GM23338 (cell line): ENCODE results near the gene HRH3.

ENCODE experiments used
- CREB1 ChIP-seq: fragments of 250-450 bp; sonication (Bioruptor Pico); IDR thresholded peaks from 2 replicates; pipeline ENCODE4 v1.5.0; 2020; ENCODE audit warnings: low read depth, mild to moderate bottlenecking, moderate library complexity
- EZH2 ChIP-seq: fragments of 200-600 bp; sonication (generic); IDR thresholded peaks from one replicate; pipeline ENCODE4 v1.8.0; 2017; ENCODE audit warnings: antibody characterized with exemption, mild to moderate bottlenecking, low read depth; ENCODE audit not compliant: unreplicated experiment
- EZH2phosphoT487 ChIP-seq: fragments of 200-600 bp; sonication (generic); IDR thresholded peaks from one replicate; pipeline ENCODE4 v1.8.1; 2018; ENCODE audit warnings: antibody characterized with exemption; ENCODE audit not compliant: unreplicated experiment
- NANOG ChIP-seq: IDR thresholded peaks from 2 replicates; pipeline ENCODE4 v1.6.1; 2016; ENCODE audit warnings: antibody characterized with exemption, borderline replicate concordance
- TF ChIP-seq, protein P1 (sequence below), 2 experiments: fragments of 200-600 bp in 1 of 2; sonication (generic) in 1 of 2; conservative IDR thresholded peaks; 2 replicates each; pipeline versions ENCODE4 v1.5.1 to v1.6.1; 2016 to 2017; ENCODE audit warnings: antibody characterized with exemption in 2 of 2, low read depth in 2 of 2, mild to moderate bottlenecking in 2 of 2, moderate library complexity in 1 of 2
- TF ChIP-seq, protein P2 (sequence below): IDR thresholded peaks from one replicate; pipeline ENCODE4 v1.6.1; 2018; ENCODE audit warnings: antibody characterized with exemption; ENCODE audit not compliant: unreplicated experiment

DNA sequence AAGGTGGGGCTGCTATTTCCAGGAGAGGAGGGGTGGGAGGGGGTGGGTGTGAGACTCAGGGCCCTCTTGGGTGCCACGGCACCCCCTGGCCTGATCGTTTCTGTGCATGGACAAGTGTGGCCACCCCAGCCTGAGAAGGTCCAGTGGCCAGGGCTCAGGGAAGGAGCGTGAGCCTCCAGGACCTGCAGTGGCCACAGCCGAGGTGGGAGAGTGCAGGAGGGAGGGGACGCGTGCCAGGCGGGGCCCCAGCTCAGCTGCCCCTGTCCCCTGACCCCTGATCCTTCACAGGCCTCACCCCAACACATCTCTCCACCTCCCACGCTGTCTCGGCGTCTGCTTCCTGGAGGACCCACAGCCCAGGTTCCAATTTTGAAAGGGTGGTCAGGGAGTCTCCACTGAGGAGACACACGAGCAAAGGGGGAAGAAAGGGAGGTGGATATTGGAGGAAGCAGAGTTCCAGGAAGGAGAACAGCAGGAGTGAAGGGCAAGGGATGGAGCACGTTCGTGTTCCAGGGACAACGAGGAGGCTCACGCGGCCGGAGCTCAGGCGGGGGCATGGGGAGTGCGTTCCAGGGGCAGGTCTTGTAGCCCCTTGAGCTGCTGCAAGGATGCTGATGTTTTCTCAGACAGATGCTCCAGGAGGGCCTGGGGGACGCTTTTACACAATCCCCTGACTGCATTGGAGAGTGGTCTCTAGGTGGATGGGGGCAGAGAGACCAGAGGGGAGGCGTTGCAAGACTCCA, 4.2 kb upstream of the HRH3 start:
- TF ChIP-seq, protein P1, sequence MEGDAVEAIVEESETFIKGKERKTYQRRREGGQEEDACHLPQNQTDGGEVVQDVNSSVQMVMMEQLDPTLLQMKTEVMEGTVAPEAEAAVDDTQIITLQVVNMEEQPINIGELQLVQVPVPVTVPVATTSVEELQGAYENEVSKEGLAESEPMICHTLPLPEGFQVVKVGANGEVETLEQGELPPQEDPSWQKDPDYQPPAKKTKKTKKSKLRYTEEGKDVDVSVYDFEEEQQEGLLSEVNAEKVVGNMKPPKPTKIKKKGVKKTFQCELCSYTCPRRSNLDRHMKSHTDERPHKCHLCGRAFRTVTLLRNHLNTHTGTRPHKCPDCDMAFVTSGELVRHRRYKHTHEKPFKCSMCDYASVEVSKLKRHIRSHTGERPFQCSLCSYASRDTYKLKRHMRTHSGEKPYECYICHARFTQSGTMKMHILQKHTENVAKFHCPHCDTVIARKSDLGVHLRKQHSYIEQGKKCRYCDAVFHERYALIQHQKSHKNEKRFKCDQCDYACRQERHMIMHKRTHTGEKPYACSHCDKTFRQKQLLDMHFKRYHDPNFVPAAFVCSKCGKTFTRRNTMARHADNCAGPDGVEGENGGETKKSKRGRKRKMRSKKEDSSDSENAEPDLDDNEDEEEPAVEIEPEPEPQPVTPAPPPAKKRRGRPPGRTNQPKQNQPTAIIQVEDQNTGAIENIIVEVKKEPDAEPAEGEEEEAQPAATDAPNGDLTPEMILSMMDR (conservative IDR thresholded peaks at IDR 0.05; ENCODE audit: low read depth in 2 of 2), result no peak
- TF ChIP-seq NANOG (no peak), EZH2phosphoT487 (no peak), EZH2 (no peak), CREB1 (CRISPR knock-in tag) (no peak)
- TF ChIP-seq, protein P2, sequence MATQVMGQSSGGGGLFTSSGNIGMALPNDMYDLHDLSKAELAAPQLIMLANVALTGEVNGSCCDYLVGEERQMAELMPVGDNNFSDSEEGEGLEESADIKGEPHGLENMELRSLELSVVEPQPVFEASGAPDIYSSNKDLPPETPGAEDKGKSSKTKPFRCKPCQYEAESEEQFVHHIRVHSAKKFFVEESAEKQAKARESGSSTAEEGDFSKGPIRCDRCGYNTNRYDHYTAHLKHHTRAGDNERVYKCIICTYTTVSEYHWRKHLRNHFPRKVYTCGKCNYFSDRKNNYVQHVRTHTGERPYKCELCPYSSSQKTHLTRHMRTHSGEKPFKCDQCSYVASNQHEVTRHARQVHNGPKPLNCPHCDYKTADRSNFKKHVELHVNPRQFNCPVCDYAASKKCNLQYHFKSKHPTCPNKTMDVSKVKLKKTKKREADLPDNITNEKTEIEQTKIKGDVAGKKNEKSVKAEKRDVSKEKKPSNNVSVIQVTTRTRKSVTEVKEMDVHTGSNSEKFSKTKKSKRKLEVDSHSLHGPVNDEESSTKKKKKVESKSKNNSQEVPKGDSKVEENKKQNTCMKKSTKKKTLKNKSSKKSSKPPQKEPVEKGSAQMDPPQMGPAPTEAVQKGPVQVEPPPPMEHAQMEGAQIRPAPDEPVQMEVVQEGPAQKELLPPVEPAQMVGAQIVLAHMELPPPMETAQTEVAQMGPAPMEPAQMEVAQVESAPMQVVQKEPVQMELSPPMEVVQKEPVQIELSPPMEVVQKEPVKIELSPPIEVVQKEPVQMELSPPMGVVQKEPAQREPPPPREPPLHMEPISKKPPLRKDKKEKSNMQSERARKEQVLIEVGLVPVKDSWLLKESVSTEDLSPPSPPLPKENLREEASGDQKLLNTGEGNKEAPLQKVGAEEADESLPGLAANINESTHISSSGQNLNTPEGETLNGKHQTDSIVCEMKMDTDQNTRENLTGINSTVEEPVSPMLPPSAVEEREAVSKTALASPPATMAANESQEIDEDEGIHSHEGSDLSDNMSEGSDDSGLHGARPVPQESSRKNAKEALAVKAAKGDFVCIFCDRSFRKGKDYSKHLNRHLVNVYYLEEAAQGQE, result no peak
